RKO (cell line): ENCODE results near the gene ANKRD29.
A peak's percentile ranks its signal among the peaks of the same experiment; 100 is the strongest.

Experiments
- DNase-seq: peaks from one replicate; pipeline ENCODE4 v3.0.0-alpha.2; 2016; ENCODE audit warnings: low spot score

The ANKRD29 gene

GRCh38 chr18:23662309-23663263 is at the start of gene ANKRD29:
Gene ANKRD29, minus strand, starts transcription at chr18:23662911. Its CDS starts 181 bp downstream, at chr18:23662730.
- DNase-seq, result no peak

GRCh38 chr18:23712445-23712844 is 49.7 kb upstream of the ANKRD29 start:
- no peak for DNase-seq

GRCh38 chr18:23711426-23711825 is 48.7 kb upstream of the ANKRD29 start:
- no peak for DNase-seq

- DNase-seq, result no peak
Measured at GRCh38 chr18:23710946-23711345, 48.2 kb upstream of the ANKRD29 start.

- no peak for DNase-seq
Measured at GRCh38 chr18:23710068-23710527, 47.4 kb upstream of the ANKRD29 start.

GRCh38 chr18:23706971-23707640 is 44.4 kb upstream of the ANKRD29 start:
- no peak for DNase-seq

GRCh38 chr18:23704806-23705205 is 42.1 kb upstream of the ANKRD29 start:
- no peak for DNase-seq

GRCh38 chr18:23703987-23704384 is 41.3 kb upstream of the ANKRD29 start:
- no peak for DNase-seq

GRCh38 chr18:23703057-23703986 is 40.6 kb upstream of the ANKRD29 start:
- peak; percentile 65 for DNase-seq

GRCh38 chr18:23702606-23703005 is 39.9 kb upstream of the ANKRD29 start:
- no peak for DNase-seq

- DNase-seq, result no peak
Measured at GRCh38 chr18:23701544-23702064, 38.9 kb upstream of the ANKRD29 start.

- no peak for DNase-seq
Measured at GRCh38 chr18:23701017-23701416, 38.3 kb upstream of the ANKRD29 start.

GRCh38 chr18:23694637-23695430 is 32.1 kb upstream of the ANKRD29 start:
- no peak for DNase-seq

GRCh38 chr18:23693846-23694245 is 31.1 kb upstream of the ANKRD29 start:
- no peak for DNase-seq

- no peak for DNase-seq
Measured at GRCh38 chr18:23690505-23691068, 27.9 kb upstream of the ANKRD29 start.

- no peak for DNase-seq
Measured at GRCh38 chr18:23689616-23690504, 27.1 kb upstream of the ANKRD29 start.

GRCh38 chr18:23689031-23689615 is 26.4 kb upstream of the ANKRD29 start, which contains the start of gene LAMA3:
Gene LAMA3, plus strand, starts transcription at chr18:23689453. Its CDS starts 231 bp downstream, at chr18:23689684.
- no peak for DNase-seq

GRCh38 chr18:23688528-23688927 is 25.8 kb upstream of the ANKRD29 start:
- DNase-seq, result no peak
